Bronchial epithelial cell (primary cell): ENCODE measurements around the gene SMAD1. TPM values are rescaled to one million over a fixed set of nuclear protein-coding genes. Genes with fewer than 3 reads are reported as not detected.

ENCODE experiments used
- DNase-seq: peaks from one replicate; pipeline ENCODE4 v3.0.0-alpha.2; 2010; ENCODE audit warnings: low read depth
- FAIRE-seq: peaks from 2 replicates; lab custom pipeline; 2011; peaks lifted over from hg19 to GRCh38; lab: Jason Lieb, UNC
- H3K27me3 ChIP-seq: 2 replicates; pipeline ENCODE4 v1.5.1; 2011; ENCODE audit warnings: low read length; ENCODE audit not compliant: control insufficient read depth, insufficient read depth
- H3K36me3 ChIP-seq: 2 replicates; pipeline ENCODE4 v1.5.1; 2011; ENCODE audit warnings: low read length; ENCODE audit not compliant: control insufficient read depth, insufficient read depth
- H3K4me3 ChIP-seq: 2 replicates; pipeline ENCODE4 v1.5.1; 2011; ENCODE audit warnings: mild to moderate bottlenecking, low read depth, low read length, control low read depth
- CTCF ChIP-seq: IDR thresholded peaks from 2 replicates; pipeline ENCODE4 v1.5.1; 2011; ENCODE audit warnings: mild to moderate bottlenecking, moderate library complexity, low read length, control low read depth, inconsistent platforms; ENCODE audit not compliant: insufficient read depth, severe bottlenecking
- total RNA-seq: library from RNA; depleted of rRNA; stranded (reverse); fragments of >200 nt; gene quantifications from 2 replicates; pipeline ENCODE4 v1.2.1, GENCODE V29; 2014

SMAD1 gene
- total RNA-seq, 1 donor from 2014 or later = 11.1 TPM

- FAIRE-seq (no peak), DNase-seq (peak; percentile 56)
- Histone ChIP-seq H3K27me3 (no peaks in the 10 kb centered on the region), H3K36me3 (no peaks in the 10 kb centered on the region), H3K4me3 (no peak overlapping the region)
- TF ChIP-seq CTCF = no peak
Measured at GRCh38 chr4:145535202-145535601, 53.5 kb downstream of the SMAD1 start.

GRCh38 chr4:145536044-145536443 is 54.4 kb downstream of the SMAD1 start:
- no peak for FAIRE-seq
- DNase-seq = no peak
- Histone ChIP-seq H3K27me3 (no peaks in the 10 kb centered on the region), H3K4me3 (no peak overlapping the region), H3K36me3 (no peaks in the 10 kb centered on the region)
- TF ChIP-seq CTCF = no peak

GRCh38 chr4:145538596-145538995 is 56.9 kb downstream of the SMAD1 start:
- Histone ChIP-seq H3K36me3 (peaks cover 3% of the 10 kb centered on the region), H3K4me3 (no peak overlapping the region), H3K27me3 (no peaks in the 10 kb centered on the region)
- no peak for TF ChIP-seq CTCF
- DNase-seq (no peak), FAIRE-seq (no peak)

GRCh38 chr4:145539671-145540070 is 58.0 kb downstream of the SMAD1 start:
- TF ChIP-seq CTCF = no peak
- DNase-seq (no peak), FAIRE-seq (no peak)
- no peaks in the 10 kb centered on the region for H3K27me3 ChIP-seq
- peaks cover 3% of the 10 kb centered on the region for H3K36me3 ChIP-seq
- no peak overlapping the region for H3K4me3 ChIP-seq

GRCh38 chr4:145540235-145540634 is 58.6 kb downstream of the SMAD1 start:
- DNase-seq (no peak), FAIRE-seq (no peak)
- no peak for TF ChIP-seq CTCF
- Histone ChIP-seq H3K4me3 (no peak overlapping the region), H3K36me3 (peaks cover 3% of the 10 kb centered on the region), H3K27me3 (no peaks in the 10 kb centered on the region)

- peak; percentile 34 for DNase-seq
- no peak overlapping the region for H3K4me3 ChIP-seq
- TF ChIP-seq CTCF = no peak
- H3K36me3 ChIP-seq = peaks cover 3% of the 10 kb centered on the region
- peak; percentile 32 for FAIRE-seq
- H3K27me3 ChIP-seq = no peaks in the 10 kb centered on the region
Measured at GRCh38 chr4:145541346-145541745, 59.7 kb downstream of the SMAD1 start.
